A673 (cell line): ENCODE measurements around the gene PLVAP. TPM values are rescaled to one million over a fixed set of nuclear protein-coding genes. Genes with fewer than 3 reads are reported as not detected.

Experiments
- BruUV-seq: library from RNA; stranded (reverse); fragments of 400-500 nt; replicated peaks from 2 replicates; lab custom pipeline; 2021; lab: Mats Ljungman, UMichigan
- CTCF ChIA-PET: fragments of 300-600 bp; sonication (Branson Sonifier 250); formaldehyde crosslinking; loops from one replicate; lab custom pipeline; 2022; ENCODE audit warnings: antibody characterized with exemption; lab: Charles Lee
- POLR2A ChIA-PET: fragments of 300-600 bp; sonication (Branson Sonifier 250); formaldehyde crosslinking; loops from one replicate; lab custom pipeline; 2022; ENCODE audit warnings: antibody characterized with exemption; ENCODE audit not compliant: low non-redundant PET; lab: Charles Lee
- DNase-seq: peaks from one replicate; pipeline ENCODE4 v3.0.0-alpha.2; 2015; ENCODE audit warnings: low spot score
- H3K27ac ChIP-seq: fragments of 200-600 bp; sonication (generic); 2 replicates; pipeline ENCODE4 v1.5.1; 2016; ENCODE audit warnings: mixed run types, low read depth, mild to moderate bottlenecking, mixed read lengths, antibody characterized with exemption, low read length; ENCODE audit not compliant: poor library complexity, severe bottlenecking
- H3K27me3 ChIP-seq: fragments of 200-600 bp; sonication (generic); replicated peaks from 2 replicates; pipeline ENCODE4 v1.6.1; 2017; ENCODE audit warnings: mixed run types, low read depth, mild to moderate bottlenecking, mixed read lengths, antibody characterized with exemption, low read length; ENCODE audit not compliant: insufficient read depth, poor library complexity
- H3K36me3 ChIP-seq: fragments of 200-600 bp; sonication (generic); 2 replicates; pipeline ENCODE4 v1.6.1; 2016; ENCODE audit warnings: mixed run types, mild to moderate bottlenecking, mixed read lengths, antibody characterized with exemption, low read length; ENCODE audit not compliant: insufficient read depth, poor library complexity, severe bottlenecking
- H3K4me1 ChIP-seq: fragments of 200-600 bp; sonication (generic); 2 replicates; pipeline ENCODE4 v1.6.1; 2017; ENCODE audit warnings: mixed run types, mild to moderate bottlenecking, mixed read lengths, antibody characterized with exemption, low read length; ENCODE audit not compliant: insufficient read depth, poor library complexity, severe bottlenecking
- H3K4me3 ChIP-seq: fragments of 200-600 bp; sonication (generic); 2 replicates; pipeline ENCODE4 v1.5.1; 2016; ENCODE audit warnings: low read depth, mixed run types, mild to moderate bottlenecking, mixed read lengths, low read length; ENCODE audit not compliant: poor library complexity, severe bottlenecking
- H3K9me3 ChIP-seq: fragments of 200-600 bp; sonication (generic); 2 replicates; pipeline ENCODE4 v1.6.1; 2016; ENCODE audit warnings: mixed run types, low read depth, mild to moderate bottlenecking, mixed read lengths, antibody characterized with exemption, low read length; ENCODE audit not compliant: poor library complexity, severe bottlenecking
- EZH2 ChIP-seq: fragments of 200-600 bp; sonication (generic); IDR thresholded peaks from 2 replicates; pipeline ENCODE4 v1.6.1; 2017; ENCODE audit warnings: borderline replicate concordance, low read depth, mild to moderate bottlenecking, mixed read lengths, antibody characterized with exemption, low read length; ENCODE audit not compliant: poor library complexity, severe bottlenecking
- intact Hi-C: fragments of 100-400 bp; cut with micrococcal nuclease; formaldehyde crosslinking; loops from one replicate; pipeline ENCODE4 v1.10.0; 2022; ENCODE audit not compliant: unreplicated experiment
- total RNA-seq: library from RNA; stranded (reverse); gene quantifications from 2 replicates; pipeline ENCODE4 v1.2.3, GENCODE V29; 2021
- TF ChIP-seq, protein P1 (sequence below): fragments of 300-800, 200-600 bp; sonication (generic); conservative IDR thresholded peaks from 2 replicates; pipeline ENCODE4 v1.5.1; 2017; ENCODE audit warnings: low read depth, mild to moderate bottlenecking, antibody characterized with exemption, low read length, moderate library complexity, mixed read lengths

PLVAP gene
- total RNA-seq, 1 experiment from 2014 or later = 0.24 TPM

DNA sequence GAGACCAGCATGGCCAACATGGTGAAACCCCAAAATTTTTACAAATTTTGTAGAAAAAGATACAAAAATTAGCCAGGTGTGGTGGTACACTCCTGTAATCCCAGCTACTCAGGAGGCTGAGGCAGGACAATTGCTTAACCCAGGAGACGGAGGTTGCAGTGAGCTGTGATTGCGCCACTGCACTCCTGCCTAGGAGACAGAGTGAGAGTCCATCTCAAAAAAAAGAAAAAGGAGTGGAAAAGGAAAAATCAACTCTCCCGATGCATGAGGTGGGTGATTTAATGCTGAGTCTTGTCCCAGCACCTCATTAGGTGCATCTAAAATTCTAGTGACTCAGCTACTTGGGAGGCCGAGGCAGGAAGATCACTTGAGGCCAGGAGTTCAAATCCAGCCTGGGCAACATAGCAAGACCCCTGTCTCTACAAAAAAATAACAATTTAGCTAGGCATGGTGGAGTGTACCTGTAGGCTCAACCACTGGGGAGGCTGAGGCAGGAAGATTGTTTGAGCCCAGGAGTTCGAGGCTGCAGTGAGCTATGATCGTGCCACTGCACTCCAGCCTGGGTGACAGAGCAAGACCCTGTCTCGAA is 20.0 kb downstream of the PLVAP start:
- H3K27me3 ChIP-seq = no peaks in the 10 kb centered on the region
- no peaks in the 10 kb centered on the region for H3K9me3 ChIP-seq
- H3K4me3 ChIP-seq = no peak overlapping the region
- no TSS peak for BruUV-seq
- POLR2A ChIA-PET = no interaction called here
- intact Hi-C loops = no loop called here
- H3K36me3 ChIP-seq = no peaks in the 10 kb centered on the region
- no peak overlapping the region for H3K27ac ChIP-seq
- CTCF ChIA-PET = no interaction called here
- H3K4me1 ChIP-seq = no peaks in the 10 kb centered on the region
- DNase-seq = no peak
- TF ChIP-seq, protein P1, sequence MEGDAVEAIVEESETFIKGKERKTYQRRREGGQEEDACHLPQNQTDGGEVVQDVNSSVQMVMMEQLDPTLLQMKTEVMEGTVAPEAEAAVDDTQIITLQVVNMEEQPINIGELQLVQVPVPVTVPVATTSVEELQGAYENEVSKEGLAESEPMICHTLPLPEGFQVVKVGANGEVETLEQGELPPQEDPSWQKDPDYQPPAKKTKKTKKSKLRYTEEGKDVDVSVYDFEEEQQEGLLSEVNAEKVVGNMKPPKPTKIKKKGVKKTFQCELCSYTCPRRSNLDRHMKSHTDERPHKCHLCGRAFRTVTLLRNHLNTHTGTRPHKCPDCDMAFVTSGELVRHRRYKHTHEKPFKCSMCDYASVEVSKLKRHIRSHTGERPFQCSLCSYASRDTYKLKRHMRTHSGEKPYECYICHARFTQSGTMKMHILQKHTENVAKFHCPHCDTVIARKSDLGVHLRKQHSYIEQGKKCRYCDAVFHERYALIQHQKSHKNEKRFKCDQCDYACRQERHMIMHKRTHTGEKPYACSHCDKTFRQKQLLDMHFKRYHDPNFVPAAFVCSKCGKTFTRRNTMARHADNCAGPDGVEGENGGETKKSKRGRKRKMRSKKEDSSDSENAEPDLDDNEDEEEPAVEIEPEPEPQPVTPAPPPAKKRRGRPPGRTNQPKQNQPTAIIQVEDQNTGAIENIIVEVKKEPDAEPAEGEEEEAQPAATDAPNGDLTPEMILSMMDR = no peak
- no peak for TF ChIP-seq EZH2

DNA sequence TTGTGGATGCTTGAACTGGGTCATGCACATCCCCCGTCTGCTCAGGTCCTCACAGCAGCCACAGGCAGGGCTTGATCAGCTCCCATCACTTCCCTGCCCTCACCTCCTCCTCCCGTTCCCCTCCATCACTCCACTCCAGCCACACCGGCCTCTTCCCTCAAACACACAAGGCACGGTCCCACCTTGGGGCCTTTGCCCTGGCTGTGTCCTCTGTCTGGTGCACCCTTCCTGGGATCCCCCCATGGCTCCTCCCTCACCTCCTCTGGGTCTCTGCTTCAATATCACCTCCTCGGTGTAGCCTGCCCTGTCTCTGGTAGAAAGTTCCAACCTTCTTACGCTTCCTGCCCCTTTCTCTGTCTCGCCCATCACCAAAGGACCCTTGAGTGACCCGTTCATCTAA is 23.8 kb downstream of the PLVAP start:
- TF ChIP-seq, protein P1 = no peak
- no peak for TF ChIP-seq EZH2
- H3K27me3 ChIP-seq = no peaks in the 10 kb centered on the region
- H3K9me3 ChIP-seq = no peaks in the 10 kb centered on the region
- intact Hi-C loops = no loop called here
- H3K4me3 ChIP-seq = no peak overlapping the region
- no peaks in the 10 kb centered on the region for H3K36me3 ChIP-seq
- ChIA-PET CTCF (interaction anchor here (0.6 kb wide), 1 partner anchor 11 kb away, joined by 3 read pairs; no protein-coding TSS in a partner anchor), POLR2A (no interaction called here)
- H3K4me1 ChIP-seq = no peaks in the 10 kb centered on the region
- no peak for DNase-seq
- no peak overlapping the region for H3K27ac ChIP-seq
- BruUV-seq = no TSS peak

DNA sequence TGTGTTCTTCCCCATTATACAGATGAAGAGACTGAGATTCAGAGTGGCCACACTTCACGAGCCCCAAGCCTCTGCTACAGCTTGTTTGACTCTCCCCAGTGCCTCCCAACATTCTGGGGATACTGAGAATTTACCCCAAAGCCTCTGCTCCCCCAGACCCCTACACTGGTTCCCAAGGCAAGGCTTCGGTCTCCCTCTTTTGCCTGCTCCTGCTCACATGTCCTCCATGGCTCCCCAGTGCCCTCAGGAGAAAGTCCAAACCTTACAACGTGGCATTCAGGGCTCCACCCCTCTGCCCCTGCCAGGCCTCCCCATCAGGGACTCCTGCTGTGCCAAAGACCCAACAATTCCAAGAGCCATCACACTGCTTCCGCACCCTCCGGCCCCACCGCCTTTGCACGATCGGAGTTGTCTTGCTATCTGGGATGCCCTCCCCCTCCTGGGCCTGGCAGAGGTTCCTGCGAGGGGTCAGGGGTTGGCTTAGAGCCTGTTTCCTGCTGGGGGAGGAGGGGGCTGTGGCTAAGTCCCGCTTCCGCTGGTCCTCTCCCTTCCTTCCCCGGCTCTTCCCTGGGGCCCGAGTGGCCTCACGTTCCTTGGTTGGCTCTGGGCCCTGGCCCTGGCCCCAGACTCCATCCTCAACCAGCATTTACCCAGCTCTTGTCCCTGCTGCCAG is 24.4 kb downstream of the PLVAP start:
- H3K27ac ChIP-seq = no peak overlapping the region
- H3K4me3 ChIP-seq = no peak overlapping the region
- intact Hi-C loops = no loop called here
- DNase-seq = no peak
- no TSS peak for BruUV-seq
- ChIA-PET POLR2A (no interaction called here), CTCF (interaction anchor here (0.6 kb wide), 1 partner anchor 10 kb away, joined by 3 read pairs; no protein-coding TSS in a partner anchor)
- H3K4me1 ChIP-seq = no peaks in the 10 kb centered on the region
- no peaks in the 10 kb centered on the region for H3K36me3 ChIP-seq
- H3K27me3 ChIP-seq = no peaks in the 10 kb centered on the region
- no peaks in the 10 kb centered on the region for H3K9me3 ChIP-seq
- TF ChIP-seq, protein P1 = no peak
- no peak for TF ChIP-seq EZH2
